OCI-LY7 (cell line): Measurements from ENCODE around the gene CD58.
"Not testable (repeated sequence)": the region's sequence is repeated elsewhere in the genome, so short reads cannot be mapped to it uniquely, and the experiment has no call there.

Source experiments
- CTCF ChIP-seq: fragments of 200-600 bp; sonication (generic); conservative IDR thresholded peaks from 2 replicates; pipeline ENCODE4 v1.5.1; 2014; ENCODE audit warnings: mild to moderate bottlenecking, antibody characterized with exemption, low read length, moderate library complexity, mixed read lengths
- EZH2phosphoT487 ChIP-seq: fragments of 200-600 bp; sonication (generic); IDR thresholded peaks from 2 replicates; pipeline ENCODE4 v1.6.1; 2018; ENCODE audit warnings: low read depth, borderline replicate concordance, mild to moderate bottlenecking, mixed run types, antibody characterized with exemption, low read length, moderate library complexity, mixed read lengths

- not testable (repeated sequence) for TF ChIP-seq EZH2phosphoT487, CTCF
These were observed 26.0 kb upstream of the CD58 start for GRCh38 chr1:116596742-116597307.
